K562 (cell line): Measurements from ENCODE around the gene C1orf167. TPM values are rescaled to one million over a fixed set of nuclear protein-coding genes. Genes with fewer than 3 reads are reported as not detected.

ENCODE experiments used
- ARID1B ChIP-seq: fragments of 450-650 bp; IDR thresholded peaks from 2 replicates; pipeline ENCODE4 v1.6.1; 2016; ENCODE audit warnings: antibody characterized with exemption, mild to moderate bottlenecking, inconsistent platforms
- C11orf30 ChIP-seq: fragments of 450-650 bp; IDR thresholded peaks from 2 replicates; pipeline ENCODE4 v1.6.1; 2016; ENCODE audit warnings: low read depth, mild to moderate bottlenecking
- CEBPG ChIP-seq, 3 experiments: fragments of 200-800 bp in 1 of 3; sonication (Bioruptor generic) in 1 of 3; sonication (generic) in 1 of 3; formaldehyde crosslinking in 1 of 3; IDR thresholded peaks in 2 of 3; conservative IDR thresholded peaks in 1 of 3; 2 replicates each; pipeline versions ENCODE4 v1.6.1 to v1.8.0; 2016 to 2022; ENCODE audit warnings: missing compliant biosample characterization in 2 of 3, missing genetic modification characterization in 2 of 3, mild to moderate bottlenecking in 1 of 3, missing genetic modification reagents in 1 of 3
- CREB3 ChIP-seq: fragments of 450-650 bp; conservative IDR thresholded peaks from 2 replicates; pipeline ENCODE4 v1.6.1; 2016; ENCODE audit warnings: missing genetic modification characterization, low read depth, mild to moderate bottlenecking, missing compliant biosample characterization, moderate library complexity
- CTCF ChIP-seq, 3 experiments: IDR thresholded peaks in 2 of 3; conservative IDR thresholded peaks in 1 of 3; 2 replicates each; pipeline ENCODE4 v1.5.1; 2011 to 2012; ENCODE audit warnings: low read length in 3 of 3, mild to moderate bottlenecking in 3 of 3, control low read depth in 2 of 3, improper control_type of control experiment in 1 of 3, inconsistent platforms in 1 of 3, low read depth in 1 of 3, mixed read lengths in 1 of 3, moderate library complexity in 1 of 3; ENCODE audit not compliant: insufficient read depth in 2 of 3
- EP300 ChIP-seq: IDR thresholded peaks from 2 replicates; pipeline ENCODE4 v1.6.1; 2012; ENCODE audit warnings: low read length, improper control_type of control experiment
- ERF ChIP-seq: fragments of 450-650 bp; formaldehyde crosslinking; IDR thresholded peaks from 2 replicates; pipeline ENCODE4 v1.4.0; 2020; ENCODE audit warnings: mild to moderate bottlenecking, mixed read lengths
- FOXJ2 ChIP-seq: fragments of 200-800 bp; sonication (Bioruptor generic); IDR thresholded peaks from 2 replicates; pipeline ENCODE4 v1.6.1; 2016; ENCODE audit warnings: missing genetic modification characterization, missing compliant biosample characterization
- JUN ChIP-seq, 2 experiments: sonication (generic) in 1 of 2; formaldehyde crosslinking in 1 of 2; IDR thresholded peaks; 2 replicates each; pipeline versions ENCODE4 v1.6.1 to v1.8.0; 2012 to 2022; ENCODE audit warnings: borderline replicate concordance in 2 of 2, mild to moderate bottlenecking in 2 of 2, improper control_type of control experiment in 1 of 2, low read depth in 1 of 2, low read length in 1 of 2, missing genetic modification reagents in 1 of 2
- JUND ChIP-seq, 2 experiments: IDR thresholded peaks; 2 replicates in 1 of 2; 3 replicates in 1 of 2; pipeline ENCODE4 v1.6.1; 2011; ENCODE audit warnings: borderline replicate concordance in 2 of 2, low read depth in 2 of 2, low read length in 2 of 2, improper control_type of control experiment in 1 of 2, missing biosample characterization in 1 of 2, missing genetic modification characterization in 1 of 2, missing genetic modification reagents in 1 of 2
- L3MBTL2 ChIP-seq: fragments of 450-650 bp; IDR thresholded peaks from 2 replicates; pipeline ENCODE4 v1.6.1; 2016; ENCODE audit warnings: mild to moderate bottlenecking, moderate library complexity
- NR2C2 ChIP-seq, 2 experiments: fragments of 200-800 bp in 1 of 2; sonication (Bioruptor generic) in 1 of 2; sonication (generic) in 1 of 2; formaldehyde crosslinking in 1 of 2; IDR thresholded peaks; 2 replicates each; pipeline versions ENCODE4 v1.6.1 to v1.8.0; 2016 to 2022; ENCODE audit warnings: mild to moderate bottlenecking in 1 of 2, missing compliant biosample characterization in 1 of 2, missing genetic modification characterization in 1 of 2, missing genetic modification reagents in 1 of 2
- PHF20 ChIP-seq: fragments of 450-650 bp; IDR thresholded peaks from 2 replicates; pipeline ENCODE4 v1.6.1; 2018; ENCODE audit not compliant: partially characterized antibody
- RAD21 ChIP-seq, 2 experiments: fragments of 250-450 bp in 1 of 2; fragments of 450-650 bp in 1 of 2; sonication (Bioruptor Pico) in 1 of 2; formaldehyde crosslinking in 1 of 2; IDR thresholded peaks in 1 of 2; conservative IDR thresholded peaks in 1 of 2; 2 replicates each; pipeline versions ENCODE4 v1.4.0 to v1.8.0; 2020 to 2022; ENCODE audit warnings: mild to moderate bottlenecking in 2 of 2, moderate library complexity in 1 of 2
- TBP ChIP-seq: optimal IDR thresholded peaks from 2 replicates; pipeline ENCODE3; 2011; ENCODE audit warnings: low read depth, low read length, improper control_type of control experiment
- USF2 ChIP-seq: sonication (generic); formaldehyde crosslinking; IDR thresholded peaks from 2 replicates; pipeline ENCODE4 v1.5.0; 2020; ENCODE audit warnings: missing genetic modification reagents
- polyA plus RNA-seq, 8 experiments: library from polyadenylated mRNA; depleted of rRNA in 4 of 8; stranded (reverse) in 5 of 8; unstranded in 3 of 8; fragments of >200 nt; fragmentation: Nextera tagmentation in 2 of 8; fragmentation: Illumina TruSeq in 1 of 8; extraction: Ambion mirVana in 2 of 8; extraction: Trizol in 1 of 8; gene quantifications; 2 replicates each; pipeline versions ENCODE4 v1.2.1 to v1.2.3, GENCODE V29; 2011 to 2014; ENCODE audit warnings: inconsistent platforms in 1 of 8, missing spikeins in 1 of 8
- total RNA-seq, 7 experiments: library from RNA; depleted of rRNA in 6 of 7; stranded (reverse); fragments of >200 nt in 6 of 7; fragmentation: Illumina TruSeq in 2 of 7; extraction: Trizol in 2 of 7; gene quantifications; 2 replicates each; pipeline versions ENCODE4 v1.2.1 to v1.2.3, GENCODE V29; 2011 to 2021; ENCODE audit warnings: low replicate concordance in 1 of 7
- TF ChIP-seq, protein P1 (sequence below): fragments of 450-650 bp; IDR thresholded peaks from 2 replicates; pipeline ENCODE4 v1.6.1; 2016
- TF ChIP-seq, protein P2 (sequence below): sonication (generic); formaldehyde crosslinking; IDR thresholded peaks from 2 replicates; pipeline ENCODE4 v1.9.0; 2022; ENCODE audit warnings: mild to moderate bottlenecking, missing genetic modification reagents

The C1orf167 gene
- total and polyA plus RNA-seq, 9 of the 15 experiments (the other 6 are each of a cell fraction or from before 2014, with no cell fraction given), result 0.22 to 0.86 (median 0.31) TPM; not detected in 2

GRCh38 chr1:11736746-11737639 lies 25.0 kb upstream of the C1orf167 start (continued):
- TF ChIP-seq CTCF (IDR thresholded peaks at IDR 0.05 in 2 of 3, conservative IDR thresholded peaks at IDR 0.05 in 1 of 3; ENCODE audit: insufficient read depth in 2 of 3, low read depth in 1 of 3, low read length in 3 of 3) (0 out of 6 replicates have a peak, but pooled peaks of 1 of the 3 experiments have one; percentile 4), PHF20 (no peak), ARID1B (0 out of 2 replicates have a peak, but pooled peaks have one; percentile 17), ERF (peak; percentile 20; the same call in 1 of the 2 replicates), CREB3 (tag) (0 out of 2 replicates have a peak, but pooled peaks have one; percentile 22), RAD21 (CRISPR knock-in tag; conservative IDR thresholded peaks at IDR 0.05 in 1 of 2, IDR thresholded peaks at IDR 0.05 in 1 of 2) (no peak), L3MBTL2 (0 out of 2 replicates have a peak, but pooled peaks have one; percentile 28), C11orf30 (peak; percentile 39; the same call in 1 of the 2 replicates), JUND (IDR thresholded peaks at IDR 0.05; ENCODE audit: borderline replicate concordance, low read depth, low read length) (0 out of 2 replicates have a peak, but pooled peaks have one; percentile 15), JUND (tag; IDR thresholded peaks at IDR 0.05; ENCODE audit: borderline replicate concordance, low read depth, low read length) (no peak), TBP (peak; percentile 19), EP300 (peak; percentile 18; the same call in 1 of the 2 replicates), JUN (IDR thresholded peaks at IDR 0.05; ENCODE audit: borderline replicate concordance, low read depth, low read length) (no peak), JUN (CRISPR knock-in tag; IDR thresholded peaks at IDR 0.05; ENCODE audit: borderline replicate concordance) (peak; percentile 90; the same call in 1 of the 2 replicates), FOXJ2 (no peak), USF2 (CRISPR knock-in tag) (0 out of 2 replicates have a peak, but pooled peaks have one; percentile 18), NR2C2 (CRISPR knock-in tag; IDR thresholded peaks at IDR 0.05) (no peak), NR2C2 (tag; IDR thresholded peaks at IDR 0.05) (peak; percentile 35; the same call in 1 of the 2 replicates), CEBPG (CRISPR knock-in tag; IDR thresholded peaks at IDR 0.05) (peak; percentile 51; the same call in 1 of the 2 replicates), CEBPG (tag; conservative IDR thresholded peaks at IDR 0.05 in 1 of 2, IDR thresholded peaks at IDR 0.05 in 1 of 2) (peak; percentile 89 to 90)
- TF ChIP-seq, protein P1, sequence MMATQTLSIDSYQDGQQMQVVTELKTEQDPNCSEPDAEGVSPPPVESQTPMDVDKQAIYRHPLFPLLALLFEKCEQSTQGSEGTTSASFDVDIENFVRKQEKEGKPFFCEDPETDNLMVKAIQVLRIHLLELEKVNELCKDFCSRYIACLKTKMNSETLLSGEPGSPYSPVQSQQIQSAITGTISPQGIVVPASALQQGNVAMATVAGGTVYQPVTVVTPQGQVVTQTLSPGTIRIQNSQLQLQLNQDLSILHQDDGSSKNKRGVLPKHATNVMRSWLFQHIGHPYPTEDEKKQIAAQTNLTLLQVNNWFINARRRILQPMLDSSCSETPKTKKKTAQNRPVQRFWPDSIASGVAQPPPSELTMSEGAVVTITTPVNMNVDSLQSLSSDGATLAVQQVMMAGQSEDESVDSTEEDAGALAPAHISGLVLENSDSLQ, result peak; percentile 92
- TF ChIP-seq, protein P2, sequence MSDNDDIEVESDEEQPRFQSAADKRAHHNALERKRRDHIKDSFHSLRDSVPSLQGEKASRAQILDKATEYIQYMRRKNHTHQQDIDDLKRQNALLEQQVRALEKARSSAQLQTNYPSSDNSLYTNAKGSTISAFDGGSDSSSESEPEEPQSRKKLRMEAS (CRISPR knock-in tag), result 0 out of 2 replicates have a peak, but pooled peaks have one; percentile 32
